ENCODE data around the gene SURF6. TPM values are rescaled to one million over a fixed set of nuclear protein-coding genes. Genes with fewer than 3 reads are reported as not detected.
"Not testable (repeated sequence)": the region's sequence is repeated elsewhere in the genome, so short reads cannot be mapped to it uniquely, and the experiment has no call there.

SURF6 gene
- total RNA-seq, 6 experiments from 2014 or later, result 11.2 to 19.3 (median 13.5) TPM

GRCh38 chr9:133294257-133294656, 41.7 kb downstream of the SURF6 start:
- peaks cover 28% of the 10 kb centered on the region for H3K9me3 Mint-ChIP-seq
- DNase-seq, result no peak
- TF ChIP-seq CTCF (IDR thresholded peaks at IDR 0.05), result no peak
- H3K36me3 Mint-ChIP-seq (ENCODE audit: low read depth), result peaks cover 18% of the 10 kb centered on the region; the same call in 1 of the 2 replicates
- H3K4me1 Mint-ChIP-seq (ENCODE audit: low read depth), result no peaks in the 10 kb centered on the region
- peaks cover 26% of the 10 kb centered on the region for H3K27me3 Mint-ChIP-seq (ENCODE audit: insufficient read depth)
- H3K27ac Mint-ChIP-seq, result no peak overlapping the region
- no peak overlapping the region for H3K4me3 Mint-ChIP-seq

- Mint-ChIP-seq H3K9me3 (peaks cover 36% of the 10 kb centered on the region), H3K27ac (no peak overlapping the region), H3K4me3 (no peak overlapping the region), H3K36me3 (ENCODE audit: low read depth) (peaks cover 18% of the 10 kb centered on the region; the same call in 1 of the 2 replicates), H3K4me1 (ENCODE audit: low read depth) (peaks cover 5% of the 10 kb centered on the region; the same call in 1 of the 2 replicates), H3K27me3 (ENCODE audit: insufficient read depth) (peaks cover 19% of the 10 kb centered on the region; the same call in 1 of the 2 replicates)
- TF ChIP-seq CTCF (IDR thresholded peaks at IDR 0.05), result no peak
- no peak for DNase-seq
Observed at GRCh38 chr9:133290751-133291302, 45.2 kb downstream of the SURF6 start.

GRCh38 chr9:133286523-133286922, 49.5 kb downstream of the SURF6 start:
- Mint-ChIP-seq H3K27me3 (ENCODE audit: insufficient read depth) (peaks cover 10% of the 10 kb centered on the region; the same call in 1 of the 2 replicates), H3K36me3 (ENCODE audit: low read depth) (peaks cover 15% of the 10 kb centered on the region; the same call in 1 of the 2 replicates), H3K9me3 (peaks cover 29% of the 10 kb centered on the region), H3K4me1 (ENCODE audit: low read depth) (peaks cover 5% of the 10 kb centered on the region; the same call in 1 of the 2 replicates), H3K27ac (no peak overlapping the region), H3K4me3 (no peak overlapping the region)
- DNase-seq, result no peak
- TF ChIP-seq CTCF (IDR thresholded peaks at IDR 0.05), result no peak

- Mint-ChIP-seq H3K27me3 (ENCODE audit: insufficient read depth) (peaks cover 9% of the 10 kb centered on the region), H3K4me3 (no peak overlapping the region), H3K9me3 (peaks cover 17% of the 10 kb centered on the region), H3K4me1 (ENCODE audit: low read depth) (peaks cover 5% of the 10 kb centered on the region; the same call in 1 of the 2 replicates), H3K27ac (no peak overlapping the region), H3K36me3 (ENCODE audit: low read depth) (peaks cover 3% of the 10 kb centered on the region; the same call in 1 of the 2 replicates)
- TF ChIP-seq CTCF (IDR thresholded peaks at IDR 0.05), result no peak
- DNase-seq, result no peak
Observed at GRCh38 chr9:133285252-133285775, 50.7 kb downstream of the SURF6 start.

- Mint-ChIP-seq H3K9me3 (peaks cover 8% of the 10 kb centered on the region), H3K36me3 (ENCODE audit: low read depth) (no peaks in the 10 kb centered on the region; the same call in 1 of the 2 replicates), H3K27ac (no peak overlapping the region), H3K4me3 (no peak overlapping the region), H3K27me3 (ENCODE audit: insufficient read depth) (peaks cover 14% of the 10 kb centered on the region), H3K4me1 (ENCODE audit: low read depth) (peaks cover 5% of the 10 kb centered on the region; the same call in 1 of the 2 replicates)
- no peak for DNase-seq
- TF ChIP-seq CTCF (IDR thresholded peaks at IDR 0.05), result no peak
Observed at GRCh38 chr9:133284362-133284761, 51.6 kb downstream of the SURF6 start.

GRCh38 chr9:133283255-133284032, 52.5 kb downstream of the SURF6 start:
- DNase-seq; H3K4me1 Mint-ChIP-seq (ENCODE audit: low read depth); H3K9me3 Mint-ChIP-seq; H3K4me3 Mint-ChIP-seq; H3K27ac Mint-ChIP-seq; H3K36me3 Mint-ChIP-seq (ENCODE audit: low read depth): not testable (repeated sequence)
- H3K27me3 Mint-ChIP-seq (ENCODE audit: insufficient read depth), result peaks cover 20% of the 10 kb centered on the region
